ENCODE data around the gene CDK2AP2. TPM values are rescaled to one million over a fixed set of nuclear protein-coding genes. Genes with fewer than 3 reads are reported as not detected.

CDK2AP2 gene
- total and polyA plus RNA-seq, 9 donors: 7.9 to 25.4 (median 19.5) TPM

- DNase-seq: no peak
- Histone ChIP-seq H3K4me1 (ENCODE audit: control insufficient read depth, insufficient read depth, low read length) (no peaks in the 10 kb centered on the region), H3K9me3 (replicated peaks; ENCODE audit: control insufficient read depth, low read depth, low read length) (no peaks in the 10 kb centered on the region), H3K27ac (ENCODE audit: low read length) (no peak overlapping the region), H3K27me3 (ENCODE audit: control insufficient read depth, insufficient read depth, low read length) (peaks cover 5% of the 10 kb centered on the region), H3K36me3 (ENCODE audit: control insufficient read depth, insufficient read depth, low read length) (peaks cover 33% of the 10 kb centered on the region), H3K4me3 (ENCODE audit: low read length) (no peak overlapping the region)
- WGBS (ENCODE audit: insufficient coverage): 89% methylated on average over 19 of the region's 21 CpGs
These were observed 10.2 kb downstream of the CDK2AP2 start for GRCh38 chr11:67497656-67498291.

- WGBS (ENCODE audit: insufficient coverage): 88% methylated on average over 11 of the region's 12 CpGs
These were observed 11.8 kb downstream of the CDK2AP2 start for GRCh38 chr11:67496113-67496512.

GRCh38 chr11:67495234-67496005, 12.5 kb downstream of the CDK2AP2 start:
- WGBS (ENCODE audit: insufficient coverage): 89% methylated on average over 11 of the region's 16 CpGs
- Histone ChIP-seq H3K4me1 (ENCODE audit: control insufficient read depth, insufficient read depth, low read length) (no peaks in the 10 kb centered on the region), H3K4me3 (ENCODE audit: low read length) (no peak overlapping the region), H3K27ac (ENCODE audit: low read length) (no peak overlapping the region), H3K27me3 (ENCODE audit: control insufficient read depth, insufficient read depth, low read length) (no peaks in the 10 kb centered on the region), H3K36me3 (ENCODE audit: control insufficient read depth, insufficient read depth, low read length) (peaks cover 49% of the 10 kb centered on the region), H3K9me3 (replicated peaks; ENCODE audit: control insufficient read depth, low read depth, low read length) (no peaks in the 10 kb centered on the region)
- no peak for DNase-seq

More at GRCh38 chr11:67496113-67496512, 11.8 kb downstream of the CDK2AP2 start:
- no peak for DNase-seq
- H3K4me3 ChIP-seq (ENCODE audit: low read length): no peak overlapping the region
- H3K4me1 ChIP-seq (ENCODE audit: control insufficient read depth, insufficient read depth, low read length): no peaks in the 10 kb centered on the region
- H3K36me3 ChIP-seq (ENCODE audit: control insufficient read depth, insufficient read depth, low read length): peaks cover 44% of the 10 kb centered on the region
- H3K9me3 ChIP-seq (replicated peaks; ENCODE audit: control insufficient read depth, low read depth, low read length): no peaks in the 10 kb centered on the region
- H3K27ac ChIP-seq (ENCODE audit: low read length): no peak overlapping the region
- H3K27me3 ChIP-seq (ENCODE audit: control insufficient read depth, insufficient read depth, low read length): no peaks in the 10 kb centered on the region

GRCh38 chr11:67494371-67495233, 13.4 kb downstream of the CDK2AP2 start:
- Histone ChIP-seq H3K4me3 (ENCODE audit: low read length) (no peak overlapping the region), H3K27ac (ENCODE audit: low read length) (no peak overlapping the region), H3K36me3 (ENCODE audit: control insufficient read depth, insufficient read depth, low read length) (peaks cover 57% of the 10 kb centered on the region), H3K9me3 (replicated peaks; ENCODE audit: control insufficient read depth, low read depth, low read length) (no peaks in the 10 kb centered on the region), H3K4me1 (ENCODE audit: control insufficient read depth, insufficient read depth, low read length) (no peaks in the 10 kb centered on the region), H3K27me3 (ENCODE audit: control insufficient read depth, insufficient read depth, low read length) (no peaks in the 10 kb centered on the region)
- no peak for DNase-seq
- WGBS (ENCODE audit: insufficient coverage): 89% methylated on average over 41 of the region's 59 CpGs

GRCh38 chr11:67493548-67494370, 14.2 kb downstream of the CDK2AP2 start:
- Histone ChIP-seq H3K4me1 (ENCODE audit: control insufficient read depth, insufficient read depth, low read length) (no peaks in the 10 kb centered on the region), H3K9me3 (replicated peaks; ENCODE audit: control insufficient read depth, low read depth, low read length) (no peaks in the 10 kb centered on the region), H3K27me3 (ENCODE audit: control insufficient read depth, insufficient read depth, low read length) (no peaks in the 10 kb centered on the region), H3K36me3 (ENCODE audit: control insufficient read depth, insufficient read depth, low read length) (peaks cover 65% of the 10 kb centered on the region), H3K4me3 (ENCODE audit: low read length) (no peak overlapping the region), H3K27ac (ENCODE audit: low read length) (no peak overlapping the region)
- WGBS (ENCODE audit: insufficient coverage): 92% methylated on average over 62 of the region's 65 CpGs
- DNase-seq: no peak

- DNase-seq: no peak
- Histone ChIP-seq H3K9me3 (replicated peaks; ENCODE audit: control insufficient read depth, low read depth, low read length) (no peaks in the 10 kb centered on the region), H3K4me3 (ENCODE audit: low read length) (no peak overlapping the region), H3K27me3 (ENCODE audit: control insufficient read depth, insufficient read depth, low read length) (no peaks in the 10 kb centered on the region), H3K36me3 (ENCODE audit: control insufficient read depth, insufficient read depth, low read length) (peaks cover 70% of the 10 kb centered on the region), H3K4me1 (ENCODE audit: control insufficient read depth, insufficient read depth, low read length) (no peaks in the 10 kb centered on the region), H3K27ac (ENCODE audit: low read length) (no peak overlapping the region)
- WGBS (ENCODE audit: insufficient coverage): 72% methylated on average over 31 of the region's 46 CpGs
These were observed 15.0 kb downstream of the CDK2AP2 start for GRCh38 chr11:67492801-67493547.

GRCh38 chr11:67492069-67492727, 15.8 kb downstream of the CDK2AP2 start:
- Histone ChIP-seq H3K4me1 (ENCODE audit: control insufficient read depth, insufficient read depth, low read length) (no peaks in the 10 kb centered on the region), H3K4me3 (ENCODE audit: low read length) (no peak overlapping the region), H3K27ac (ENCODE audit: low read length) (no peak overlapping the region), H3K36me3 (ENCODE audit: control insufficient read depth, insufficient read depth, low read length) (peaks cover 70% of the 10 kb centered on the region), H3K9me3 (replicated peaks; ENCODE audit: control insufficient read depth, low read depth, low read length) (no peaks in the 10 kb centered on the region), H3K27me3 (ENCODE audit: control insufficient read depth, insufficient read depth, low read length) (no peaks in the 10 kb centered on the region)
- no peak for DNase-seq
- WGBS (ENCODE audit: insufficient coverage): 79% methylated on average over 19 of the region's 19 CpGs

- Histone ChIP-seq H3K27ac (ENCODE audit: low read length) (no peak overlapping the region), H3K4me3 (ENCODE audit: low read length) (no peak overlapping the region), H3K9me3 (replicated peaks; ENCODE audit: control insufficient read depth, low read depth, low read length) (no peaks in the 10 kb centered on the region), H3K4me1 (ENCODE audit: control insufficient read depth, insufficient read depth, low read length) (no peaks in the 10 kb centered on the region), H3K27me3 (ENCODE audit: control insufficient read depth, insufficient read depth, low read length) (no peaks in the 10 kb centered on the region), H3K36me3 (ENCODE audit: control insufficient read depth, insufficient read depth, low read length) (peaks cover 71% of the 10 kb centered on the region)
- WGBS (ENCODE audit: insufficient coverage): 62% methylated on average over 18 of the region's 24 CpGs
- no peak for DNase-seq
These were observed 16.5 kb downstream of the CDK2AP2 start for GRCh38 chr11:67491276-67492068.
